ENCODE results near the gene CCT2. TPM values are rescaled to one million over a fixed set of nuclear protein-coding genes. Genes with fewer than 3 reads are reported as not detected.

The CCT2 gene
- total and polyA plus RNA-seq, 4 donors, result 59.0 to 130 (median 82.5) TPM

DNA sequence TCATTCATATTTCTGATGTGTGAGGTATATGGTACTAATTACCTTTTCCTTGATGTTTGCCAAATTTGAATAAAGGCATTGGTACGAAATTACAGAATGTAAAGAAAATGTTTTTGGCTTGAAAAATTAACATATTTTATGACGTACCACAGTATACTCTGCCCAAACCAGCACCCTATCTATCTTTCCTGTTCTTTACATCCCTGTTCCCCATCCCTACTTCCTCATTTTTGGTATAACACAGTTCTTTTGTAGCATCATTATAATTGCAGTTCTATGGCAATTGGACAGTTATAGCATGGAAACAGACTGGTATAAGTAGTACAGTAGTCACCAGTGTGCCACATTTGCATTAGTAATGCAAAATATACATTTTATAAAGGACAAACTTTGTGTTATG, 7.0 kb upstream of the CCT2 start:
- no peak overlapping the region for H3K4me3 ChIP-seq (ENCODE audit: low read length in 2 of 2)

GRCh38 chr12:69579029-69579428, 6.2 kb upstream of the CCT2 start:
- DNase-seq, result no peak
- no peak overlapping the region for H3K27ac ChIP-seq (ENCODE audit: low read depth in 1 of 2, low read length in 2 of 2)
- WGBS, 2 donors, result 76 to 83% methylated on average over 4 of the region's 4 CpGs
- H3K4me1 ChIP-seq (ENCODE audit: control insufficient read depth in 1 of 2, insufficient read depth in 2 of 2, low read length in 2 of 2), result no peaks in the 10 kb centered on the region
- peaks cover 0 to 2% of the 10 kb centered on the region in 2 donors for H3K36me3 ChIP-seq (ENCODE audit: control insufficient read depth in 1 of 2, insufficient read depth in 2 of 2, low read length in 1 of 2)
- ATAC-seq (ENCODE audit: low FRiP score), result no peak
- intact Hi-C loops (cut with DNase I), result loop anchor here in 1 of 2 donors (10.0 kb wide), 1 partner anchor 164 kb away; no protein-coding TSS in a partner anchor
- H3K4me3 ChIP-seq (ENCODE audit: low read length in 2 of 2), result no peak overlapping the region
- no peaks in the 10 kb centered on the region for H3K9me3 ChIP-seq (ENCODE audit: control insufficient read depth, low read length)
- no peaks in the 10 kb centered on the region for H3K27me3 ChIP-seq (ENCODE audit: control insufficient read depth in 1 of 2, insufficient read depth in 2 of 2, low read length in 1 of 2)

More for the DNA sequence above, 7.0 kb upstream of the CCT2 start:
- 84 to 85% methylated on average over 2 of the region's 2 CpGs for WGBS, 2 donors
- no peak overlapping the region for H3K27ac ChIP-seq (ENCODE audit: low read depth in 1 of 2, low read length in 2 of 2)
- ATAC-seq (ENCODE audit: low FRiP score), result no peak
- intact Hi-C loops (cut with DNase I), result loop anchor here in 1 of 2 donors (10.0 kb wide), 1 partner anchor 163 kb away; no protein-coding TSS in a partner anchor
- DNase-seq, result no peak
- H3K36me3 ChIP-seq (ENCODE audit: control insufficient read depth in 1 of 2, insufficient read depth in 2 of 2, low read length in 1 of 2), result peaks cover 0 to 2% of the 10 kb centered on the region in 2 donors
- H3K4me1 ChIP-seq (ENCODE audit: control insufficient read depth in 1 of 2, insufficient read depth in 2 of 2, low read length in 2 of 2), result no peaks in the 10 kb centered on the region
- H3K27me3 ChIP-seq (ENCODE audit: control insufficient read depth in 1 of 2, insufficient read depth in 2 of 2, low read length in 1 of 2), result no peaks in the 10 kb centered on the region
- H3K9me3 ChIP-seq (ENCODE audit: control insufficient read depth, low read length), result no peaks in the 10 kb centered on the region

DNA sequence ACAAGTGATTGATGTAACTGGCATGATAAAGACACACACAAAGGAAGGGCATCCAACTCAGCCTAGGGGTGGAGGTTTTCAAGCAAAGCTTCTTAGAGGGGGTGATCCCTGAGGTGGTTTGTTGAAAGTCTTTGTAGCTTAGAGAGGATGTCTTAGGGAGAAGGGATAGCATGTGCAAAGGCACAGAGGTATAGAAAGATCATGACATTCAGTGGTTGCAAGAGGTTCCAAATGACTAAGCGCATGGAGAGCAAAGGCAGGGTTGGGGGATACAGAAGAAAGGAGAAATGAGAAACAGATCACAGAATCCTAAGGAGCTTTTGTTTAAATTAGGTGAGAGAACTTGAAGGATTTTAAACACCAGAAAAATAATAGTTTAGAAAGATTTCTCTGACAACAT, 5.2 kb upstream of the CCT2 start:
- H3K27ac ChIP-seq (ENCODE audit: low read depth in 1 of 2, low read length in 2 of 2), result no peak overlapping the region
- intact Hi-C loops (cut with DNase I), result no loop called here
- H3K9me3 ChIP-seq (ENCODE audit: control insufficient read depth, low read length), result no peaks in the 10 kb centered on the region
- H3K4me3 ChIP-seq (ENCODE audit: low read length in 2 of 2), result no peak overlapping the region
- ATAC-seq (ENCODE audit: low FRiP score) (no peak), DNase-seq (no peak)
- H3K27me3 ChIP-seq (ENCODE audit: control insufficient read depth in 1 of 2, insufficient read depth in 2 of 2, low read length in 1 of 2), result no peaks in the 10 kb centered on the region
- 99 to 100% methylated on average over 1 of the region's 1 CpG for WGBS, 2 donors
- H3K4me1 ChIP-seq (ENCODE audit: control insufficient read depth in 1 of 2, insufficient read depth in 2 of 2, low read length in 2 of 2), result no peaks in the 10 kb centered on the region
- H3K36me3 ChIP-seq (ENCODE audit: control insufficient read depth in 1 of 2, insufficient read depth in 2 of 2, low read length in 1 of 2), result no peaks in the 10 kb centered on the region

- no peak for DNase-seq
- intact Hi-C loops (cut with DNase I), result no loop called here
- no peak overlapping the region for H3K27ac ChIP-seq (ENCODE audit: low read depth in 1 of 2, low read length in 2 of 2)
- H3K36me3 ChIP-seq (ENCODE audit: control insufficient read depth in 1 of 2, insufficient read depth in 2 of 2, low read length in 1 of 2), result no peaks in the 10 kb centered on the region
- peaks cover 0 to 1% of the 10 kb centered on the region in 2 donors for H3K4me1 ChIP-seq (ENCODE audit: control insufficient read depth in 1 of 2, insufficient read depth in 2 of 2, low read length in 2 of 2)
- no peaks in the 10 kb centered on the region for H3K27me3 ChIP-seq (ENCODE audit: control insufficient read depth in 1 of 2, insufficient read depth in 2 of 2, low read length in 1 of 2)
- no peak for ATAC-seq (ENCODE audit: low FRiP score)
- no peaks in the 10 kb centered on the region for H3K9me3 ChIP-seq (ENCODE audit: control insufficient read depth, low read length)
- no peak overlapping the region for H3K4me3 ChIP-seq (ENCODE audit: low read length in 2 of 2)
Observed at GRCh38 chr12:69583203-69583602, 2.1 kb upstream of the CCT2 start.

DNA sequence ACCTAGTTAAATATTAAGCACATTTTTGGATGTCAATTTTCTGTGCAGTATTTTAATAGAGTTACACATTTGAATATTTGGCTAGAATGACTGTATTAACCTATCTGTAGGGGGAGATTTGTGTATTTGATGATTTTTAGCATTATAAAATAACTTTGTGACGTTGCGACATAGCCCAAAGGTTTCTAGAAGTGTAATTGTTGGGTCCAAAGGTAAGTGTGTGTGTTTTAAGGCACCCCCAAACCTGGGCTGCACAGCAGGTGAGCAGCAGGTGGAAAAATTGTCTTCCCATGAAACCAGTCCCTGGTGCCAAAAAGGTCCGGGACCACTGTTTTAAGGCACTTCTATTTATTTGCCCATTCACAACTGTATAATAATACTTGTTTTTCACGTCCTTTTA, 3.3 kb downstream of the CCT2 start:
- Histone ChIP-seq H3K4me1 (ENCODE audit: control insufficient read depth in 1 of 2, insufficient read depth in 2 of 2, low read length in 2 of 2) (peaks cover 0 to 1% of the 10 kb centered on the region in 2 donors), H3K4me3 (ENCODE audit: low read length in 2 of 2) (no peak overlapping the region), H3K27me3 (ENCODE audit: control insufficient read depth in 1 of 2, insufficient read depth in 2 of 2, low read length in 1 of 2) (no peaks in the 10 kb centered on the region), H3K36me3 (ENCODE audit: control insufficient read depth in 1 of 2, insufficient read depth in 2 of 2, low read length in 1 of 2) (peaks cover 2 to 7% of the 10 kb centered on the region in 2 donors), H3K9me3 (ENCODE audit: control insufficient read depth, low read length) (no peaks in the 10 kb centered on the region), H3K27ac (ENCODE audit: low read depth in 1 of 2, low read length in 2 of 2) (no peak overlapping the region)
- DNase-seq, result no peak
- intact Hi-C loops (cut with DNase I), result no loop called here
- no peak for ATAC-seq (ENCODE audit: low FRiP score)
- 86 to 87% methylated on average over 4 of the region's 4 CpGs for WGBS, 2 donors

DNA sequence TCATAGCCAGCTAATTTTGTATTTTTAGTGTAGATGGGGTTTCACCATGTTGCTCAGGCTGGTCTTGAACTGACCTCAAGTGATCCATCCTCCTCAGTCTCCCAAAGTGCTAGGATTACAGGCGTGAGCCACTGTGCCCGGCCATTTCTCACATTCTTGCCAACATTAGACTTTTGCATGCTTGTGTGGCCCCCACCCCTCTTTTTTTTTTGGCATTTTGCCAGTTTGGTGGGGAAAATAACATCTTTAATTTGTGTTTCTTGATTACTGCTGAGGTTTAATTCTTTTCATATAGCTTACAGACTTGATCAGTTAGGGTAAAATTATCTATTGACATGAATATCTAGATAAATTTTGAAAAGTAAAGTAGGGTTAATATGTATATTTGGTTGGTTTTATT, 3.8 kb downstream of the CCT2 start:
- no peak for ATAC-seq (ENCODE audit: low FRiP score)
- Histone ChIP-seq H3K27me3 (ENCODE audit: control insufficient read depth in 1 of 2, insufficient read depth in 2 of 2, low read length in 1 of 2) (no peaks in the 10 kb centered on the region), H3K9me3 (ENCODE audit: control insufficient read depth, low read length) (no peaks in the 10 kb centered on the region), H3K4me1 (ENCODE audit: control insufficient read depth in 1 of 2, insufficient read depth in 2 of 2, low read length in 2 of 2) (peaks cover 0 to 1% of the 10 kb centered on the region in 2 donors), H3K27ac (ENCODE audit: low read depth in 1 of 2, low read length in 2 of 2) (no peak overlapping the region), H3K4me3 (ENCODE audit: low read length in 2 of 2) (no peak overlapping the region), H3K36me3 (ENCODE audit: control insufficient read depth in 1 of 2, insufficient read depth in 2 of 2, low read length in 1 of 2) (peaks cover 4 to 7% of the 10 kb centered on the region in 2 donors)
- intact Hi-C loops (cut with DNase I), result no loop called here
- 63 to 72% methylated on average over 2 of the region's 2 CpGs for WGBS, 2 donors
- no peak for DNase-seq

DNA sequence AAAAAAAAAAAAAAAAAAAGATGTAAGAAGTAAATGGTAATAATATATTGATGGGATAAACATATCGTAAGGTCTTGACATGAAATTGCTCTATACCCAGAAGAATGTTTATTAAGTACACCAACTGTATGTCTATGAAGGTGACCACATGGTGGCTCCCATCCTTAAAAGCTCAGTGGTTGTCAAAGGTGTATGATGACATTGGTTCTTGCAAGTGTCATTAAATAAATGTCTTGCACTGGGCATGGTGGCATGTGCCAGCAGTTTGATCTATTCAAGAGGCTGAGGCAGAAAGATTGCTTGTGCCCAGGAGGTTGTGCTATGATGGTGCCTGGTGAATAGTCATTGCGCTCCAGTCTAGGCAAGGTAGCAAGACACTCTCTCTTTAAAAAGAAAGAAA, 10.4 kb downstream of the CCT2 start:
- ATAC-seq (ENCODE audit: low FRiP score) (no peak), DNase-seq (no peak)
- intact Hi-C loops (cut with DNase I), result no loop called here
- Histone ChIP-seq H3K9me3 (ENCODE audit: control insufficient read depth, low read length) (no peaks in the 10 kb centered on the region), H3K4me3 (ENCODE audit: low read length in 2 of 2) (no peak overlapping the region), H3K27ac (ENCODE audit: low read depth in 1 of 2, low read length in 2 of 2) (no peak overlapping the region), H3K4me1 (ENCODE audit: control insufficient read depth in 1 of 2, insufficient read depth in 2 of 2, low read length in 2 of 2) (no peaks in the 10 kb centered on the region), H3K27me3 (ENCODE audit: control insufficient read depth in 1 of 2, insufficient read depth in 2 of 2, low read length in 1 of 2) (no peaks in the 10 kb centered on the region), H3K36me3 (ENCODE audit: control insufficient read depth in 1 of 2, insufficient read depth in 2 of 2, low read length in 1 of 2) (peaks cover 8 to 13% of the 10 kb centered on the region in 2 donors)
- WGBS, 2 donors, result 98 to 99% methylated on average over 2 of the region's 2 CpGs

DNA sequence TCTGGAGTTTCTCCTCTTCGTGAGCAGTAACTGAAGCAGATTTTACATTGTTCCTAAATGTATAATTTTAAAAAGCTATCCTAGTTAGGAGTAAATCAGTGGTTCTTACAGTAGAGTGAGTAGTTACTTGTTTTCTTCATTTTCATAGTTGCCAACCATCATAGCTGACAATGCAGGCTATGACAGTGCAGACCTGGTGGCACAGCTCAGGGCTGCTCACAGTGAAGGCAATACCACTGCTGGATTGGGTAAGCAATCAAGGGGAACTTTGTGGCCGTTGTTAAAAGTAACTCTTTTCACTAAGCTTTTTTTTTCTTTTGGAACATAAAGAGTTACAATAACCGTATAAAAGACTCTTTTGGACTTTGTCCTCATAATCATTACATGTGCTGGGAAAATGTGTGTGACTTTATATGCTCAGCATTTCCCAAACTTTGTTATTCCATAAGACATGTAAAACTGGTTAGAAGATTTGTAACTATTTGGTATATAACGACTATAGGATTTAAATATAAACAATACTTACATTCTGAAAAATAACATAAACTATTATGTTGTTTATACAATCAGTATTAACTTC, 13.0 kb downstream of the CCT2 start:
- Histone ChIP-seq H3K4me3 (ENCODE audit: low read length in 2 of 2) (no peak overlapping the region), H3K27ac (ENCODE audit: low read depth in 1 of 2, low read length in 2 of 2) (no peak overlapping the region), H3K36me3 (ENCODE audit: control insufficient read depth in 1 of 2, insufficient read depth in 2 of 2, low read length in 1 of 2) (peaks cover 3 to 17% of the 10 kb centered on the region in 2 donors), H3K9me3 (ENCODE audit: control insufficient read depth, low read length) (no peaks in the 10 kb centered on the region), H3K4me1 (ENCODE audit: control insufficient read depth in 1 of 2, insufficient read depth in 2 of 2, low read length in 2 of 2) (peaks cover 0 to 1% of the 10 kb centered on the region in 2 donors), H3K27me3 (ENCODE audit: control insufficient read depth in 1 of 2, insufficient read depth in 2 of 2, low read length in 1 of 2) (no peaks in the 10 kb centered on the region)
- no peak for ATAC-seq (ENCODE audit: low FRiP score)
- WGBS, 2 donors, result 54% methylated on average over 4 of the region's 4 CpGs
- DNase-seq, result no peak
- intact Hi-C loops (cut with DNase I), result no loop called here

GRCh38 chr12:69600804-69601203, 15.5 kb downstream of the CCT2 start:
- no peak for DNase-seq
- Histone ChIP-seq H3K36me3 (ENCODE audit: control insufficient read depth in 1 of 2, insufficient read depth in 2 of 2, low read length in 1 of 2) (peaks cover under 1 to 15% of the 10 kb centered on the region in 2 donors), H3K27ac (ENCODE audit: low read depth in 1 of 2, low read length in 2 of 2) (no peak overlapping the region), H3K9me3 (ENCODE audit: control insufficient read depth, low read length) (no peaks in the 10 kb centered on the region), H3K4me1 (ENCODE audit: control insufficient read depth in 1 of 2, insufficient read depth in 2 of 2, low read length in 2 of 2) (peaks cover 0 to 1% of the 10 kb centered on the region in 2 donors), H3K4me3 (ENCODE audit: low read length in 2 of 2) (no peak overlapping the region), H3K27me3 (ENCODE audit: control insufficient read depth in 1 of 2, insufficient read depth in 2 of 2, low read length in 1 of 2) (no peaks in the 10 kb centered on the region)
- ATAC-seq (ENCODE audit: low FRiP score), result no peak
- intact Hi-C loops (cut with DNase I), result no loop called here

All from aorta (tissue), 5 donors.